ENCODE data around the gene CPN2. TPM values are rescaled to one million over a fixed set of nuclear protein-coding genes. Genes with fewer than 3 reads are reported as not detected.

The CPN2 gene
- polyA plus RNA-seq, 2 of the 4 experiments (the other 2 are of a cell fraction), result not detected

GRCh38 chr3:194293546-194294198, 57.5 kb downstream of the CPN2 start:
- Histone ChIP-seq H3K9me3 (no peaks in the 10 kb centered on the region), H3K4me1 (peaks cover 17% of the 10 kb centered on the region), H3K4me2 (no peak overlapping the region), H3K4me3 (no peak overlapping the region), H3K27ac (peak overlapping the region in 1 of 2 experiments; percentile 13; a peak in 2 of 6 replicates)
- 63% methylated on average over 2 of the region's 2 CpGs for WGBS (ENCODE audit: missing lambda C conversion rate)
- POLR2A ChIA-PET, result no interaction called here
- CTCF ChIA-PET, result interaction anchor here (0.6 to 2.7 kb wide), 3 partner anchors 22 to 513 kb away, joined by 3 to 11 read pairs (median 3); no protein-coding TSS in a partner anchor
- no peak for ATAC-seq
- DNase-seq (ENCODE audit: low read depth in 1 of 2, low spot score in 1 of 2), result no peak
- no peak for FAIRE-seq
- TF ChIP-seq PHF8 (IDR thresholded peaks at IDR 0.05; ENCODE audit: borderline replicate concordance, low read depth) (no peak), POLR2A (IDR thresholded peaks at IDR 0.05; ENCODE audit: low read length) (no peak), RARB (CRISPR knock-in tag; IDR thresholded peaks at IDR 0.05) (no peak), CBX8 (IDR thresholded peaks at IDR 0.05) (no peak), HOXB5 (CRISPR knock-in tag; IDR thresholded peaks at IDR 0.05) (no peak), FOSL2 (IDR thresholded peaks at IDR 0.05) (no peak), FOSL2 (CRISPR knock-in tag; IDR thresholded peaks at IDR 0.05) (no peak), EP300 (IDR thresholded peaks at IDR 0.05) (no peak), MAX (IDR thresholded peaks at IDR 0.05) (no peak), JUN (IDR thresholded peaks at IDR 0.05) (no peak), TFCP2L1 (CRISPR knock-in tag; IDR thresholded peaks at IDR 0.05) (no peak), HES2 (IDR thresholded peaks at IDR 0.05) (no peak), HOXA7 (CRISPR knock-in tag; IDR thresholded peaks at IDR 0.05) (no peak)

GRCh38 chr3:194292331-194292730, 58.8 kb downstream of the CPN2 start:
- ChIA-PET CTCF (interaction anchor here (0.6 to 1.3 kb wide), 2 partner anchors 23 to 213 kb away, joined by 3 to 4 read pairs; no protein-coding TSS in a partner anchor), POLR2A (no interaction called here)
- Histone ChIP-seq H3K9me3 (no peaks in the 10 kb centered on the region), H3K4me2 (no peak overlapping the region), H3K4me1 (peaks cover 16% of the 10 kb centered on the region), H3K27ac (no peak overlapping the region), H3K4me3 (no peak overlapping the region)
- FAIRE-seq (no peak), DNase-seq (ENCODE audit: low read depth in 1 of 2, low spot score in 1 of 2) (no peak), ATAC-seq (no peak)
- WGBS (ENCODE audit: missing lambda C conversion rate), result 100% methylated on average over 3 of the region's 3 CpGs
- TF ChIP-seq ZNF302 (CRISPR knock-in tag; IDR thresholded peaks at IDR 0.05) (no peak), ESRRA (IDR thresholded peaks at IDR 0.05; ENCODE audit: borderline replicate concordance, low read length) (no peak), CBX2 (IDR thresholded peaks at IDR 0.05; ENCODE audit: borderline replicate concordance, low read depth) (no peak), HDAC2 (IDR thresholded peaks at IDR 0.05) (no peak), RCOR1 (IDR thresholded peaks at IDR 0.05; ENCODE audit: low read depth, low read length) (no peak), SMC3 (IDR thresholded peaks at IDR 0.05) (no peak), FOSB (CRISPR knock-in tag; IDR thresholded peaks at IDR 0.05) (no peak), JUN (IDR thresholded peaks at IDR 0.05) (no peak), RARB (CRISPR knock-in tag; IDR thresholded peaks at IDR 0.05) (no peak), RNF2 (IDR thresholded peaks at IDR 0.05; ENCODE audit: borderline replicate concordance, low read depth) (no peak)

Other genes starting within 250 kb of the CPN2 start
- 34.5 and 66.6 TPM in 2 replicates for gene HES1, start 215.2 kb downstream of the CPN2 start, polyA plus RNA-seq (2011; rRNA removed)
- 6.1 to 8.5 TPM (median 8.3 TPM) in 3 replicates for gene HES1, start 215.2 kb downstream of the CPN2 start, polyA plus RNA-seq (2017; fragmentation: RNase III; extraction: RNeasy Plus Mini Kit Qiagen cat#74134 plus additional on column Dnase treatment)
- gene LRRC15, start 18.4 kb upstream of the CPN2 start, polyA plus RNA-seq (2011; rRNA removed), result 0.05 TPM in 2 replicates
- gene LRRC15, start 18.4 kb upstream of the CPN2 start, polyA plus RNA-seq (2017; fragmentation: RNase III; extraction: RNeasy Plus Mini Kit Qiagen cat#74134 plus additional on column Dnase treatment), result 0.08 to 0.14 TPM (median 0.13 TPM) in 3 replicates
- gene GP5, start 47.9 kb upstream of the CPN2 start, polyA plus RNA-seq (2011; rRNA removed), result not detected in 2 replicates
- gene GP5, start 47.9 kb upstream of the CPN2 start, polyA plus RNA-seq (2017; fragmentation: RNase III; extraction: RNeasy Plus Mini Kit Qiagen cat#74134 plus additional on column Dnase treatment), result 0.03 TPM in 1 of 3 replicates, not detected in the others
- 84.5 and 102 TPM in 2 replicates for gene ATP13A3, start 135.7 kb upstream of the CPN2 start, polyA plus RNA-seq (2011; rRNA removed)
- 57.2 to 64.2 TPM (median 63.6 TPM) in 3 replicates for gene ATP13A3, start 135.7 kb upstream of the CPN2 start, polyA plus RNA-seq (2017; fragmentation: RNase III; extraction: RNeasy Plus Mini Kit Qiagen cat#74134 plus additional on column Dnase treatment)